ENCODE results near the gene COL4A6. TPM values are rescaled to one million over a fixed set of nuclear protein-coding genes. Genes with fewer than 3 reads are reported as not detected.

The COL4A6 gene
- total RNA-seq, 2 experiments from 2014 or later, result not detected

DNA sequence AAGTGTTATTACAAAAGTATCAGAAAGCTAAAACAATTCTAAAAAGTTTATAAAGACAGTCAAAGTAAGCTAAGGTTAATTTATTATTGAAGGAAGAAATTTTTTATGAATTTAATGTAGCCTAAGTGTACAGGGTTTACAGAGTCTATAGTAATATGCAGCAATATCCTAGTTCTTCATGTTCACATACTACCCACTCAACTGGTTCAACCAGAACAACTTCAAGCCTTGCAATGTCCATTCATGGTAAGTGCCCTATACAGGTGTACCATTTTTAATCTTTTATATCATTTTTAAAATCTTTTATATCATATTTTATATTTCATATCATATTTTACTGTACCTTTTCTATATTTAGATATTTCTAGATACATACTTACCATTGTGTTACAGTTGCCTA is 35.8 kb upstream of the COL4A6 start:
- TF ChIP-seq EZH2phosphoT487 (IDR thresholded peaks at IDR 0.05; ENCODE audit: borderline replicate concordance, low read depth, low read length), result no peak
- TF ChIP-seq, protein P1, sequence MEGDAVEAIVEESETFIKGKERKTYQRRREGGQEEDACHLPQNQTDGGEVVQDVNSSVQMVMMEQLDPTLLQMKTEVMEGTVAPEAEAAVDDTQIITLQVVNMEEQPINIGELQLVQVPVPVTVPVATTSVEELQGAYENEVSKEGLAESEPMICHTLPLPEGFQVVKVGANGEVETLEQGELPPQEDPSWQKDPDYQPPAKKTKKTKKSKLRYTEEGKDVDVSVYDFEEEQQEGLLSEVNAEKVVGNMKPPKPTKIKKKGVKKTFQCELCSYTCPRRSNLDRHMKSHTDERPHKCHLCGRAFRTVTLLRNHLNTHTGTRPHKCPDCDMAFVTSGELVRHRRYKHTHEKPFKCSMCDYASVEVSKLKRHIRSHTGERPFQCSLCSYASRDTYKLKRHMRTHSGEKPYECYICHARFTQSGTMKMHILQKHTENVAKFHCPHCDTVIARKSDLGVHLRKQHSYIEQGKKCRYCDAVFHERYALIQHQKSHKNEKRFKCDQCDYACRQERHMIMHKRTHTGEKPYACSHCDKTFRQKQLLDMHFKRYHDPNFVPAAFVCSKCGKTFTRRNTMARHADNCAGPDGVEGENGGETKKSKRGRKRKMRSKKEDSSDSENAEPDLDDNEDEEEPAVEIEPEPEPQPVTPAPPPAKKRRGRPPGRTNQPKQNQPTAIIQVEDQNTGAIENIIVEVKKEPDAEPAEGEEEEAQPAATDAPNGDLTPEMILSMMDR (conservative IDR thresholded peaks at IDR 0.05; ENCODE audit: low read length), result no peak
- intact Hi-C loops (cut with micrococcal nuclease; ENCODE audit: unreplicated experiment), result no loop called here
- Histone ChIP-seq H3K36me3 (ENCODE audit: insufficient read depth, low read length) (no peaks in the 10 kb centered on the region), H3K27ac (ENCODE audit: low read depth, low read length, poor library complexity, severe bottlenecking) (no peak overlapping the region), H2AFZ (ENCODE audit: low read length) (no peak overlapping the region), H3K4me3 (ENCODE audit: low read depth, low read length, poor library complexity, severe bottlenecking) (no peak overlapping the region), H4K20me1 (ENCODE audit: insufficient read depth, low read length) (no peaks in the 10 kb centered on the region), H3K4me2 (ENCODE audit: low read length) (no peak overlapping the region), H3K9me2 (ENCODE audit: insufficient read depth, low read length) (no peaks in the 10 kb centered on the region), H3K9me3 (ENCODE audit: low read length) (no peaks in the 10 kb centered on the region), H3K79me2 (ENCODE audit: insufficient read depth, low read depth, low read length) (no peaks in the 10 kb centered on the region), H3K4me1 (ENCODE audit: insufficient read depth, low read length, poor library complexity, severe bottlenecking) (no peaks in the 10 kb centered on the region)
- ChIA-PET POLR2A (interaction anchor here (0.6 kb wide), 1 partner anchor 57 kb away, joined by 3 read pairs; no protein-coding TSS in a partner anchor), CTCF (ENCODE audit: unreplicated experiment) (no interaction called here)
- DNase-seq (ENCODE audit: low spot score), result no peak
- no TSS peak for BruUV-seq (replicated peaks)

DNA sequence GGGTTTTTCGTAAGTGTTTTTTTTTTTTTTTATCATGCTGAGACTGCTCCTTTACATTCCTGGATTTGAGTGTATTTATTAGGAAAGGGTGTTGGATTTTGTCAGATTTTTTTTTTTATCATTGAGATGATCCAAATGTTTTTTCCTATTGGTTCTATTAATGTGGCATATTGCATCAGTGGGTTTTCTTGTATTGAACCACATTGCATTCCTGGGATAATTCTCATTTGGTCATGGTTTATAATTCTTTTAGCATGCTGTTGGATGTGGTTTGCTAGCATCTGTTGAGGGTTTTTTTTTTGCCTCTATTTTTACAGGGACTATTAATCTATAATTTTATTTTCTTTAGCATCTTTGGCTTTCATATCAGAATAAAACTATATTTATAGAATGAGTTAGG is 30.3 kb upstream of the COL4A6 start:
- TF ChIP-seq EZH2phosphoT487 (IDR thresholded peaks at IDR 0.05; ENCODE audit: borderline replicate concordance, low read depth, low read length), result no peak
- TF ChIP-seq, protein P1 (conservative IDR thresholded peaks at IDR 0.05; ENCODE audit: low read length), result no peak
- Histone ChIP-seq H4K20me1 (ENCODE audit: insufficient read depth, low read length) (no peaks in the 10 kb centered on the region), H3K4me3 (ENCODE audit: low read depth, low read length, poor library complexity, severe bottlenecking) (no peak overlapping the region), H3K79me2 (ENCODE audit: insufficient read depth, low read depth, low read length) (no peaks in the 10 kb centered on the region), H3K36me3 (ENCODE audit: insufficient read depth, low read length) (no peaks in the 10 kb centered on the region), H2AFZ (ENCODE audit: low read length) (no peak overlapping the region), H3K4me2 (ENCODE audit: low read length) (no peak overlapping the region), H3K9me2 (ENCODE audit: insufficient read depth, low read length) (no peaks in the 10 kb centered on the region), H3K9me3 (ENCODE audit: low read length) (no peaks in the 10 kb centered on the region), H3K4me1 (ENCODE audit: insufficient read depth, low read length, poor library complexity, severe bottlenecking) (no peaks in the 10 kb centered on the region), H3K27ac (ENCODE audit: low read depth, low read length, poor library complexity, severe bottlenecking) (no peak overlapping the region)
- ChIA-PET CTCF (ENCODE audit: unreplicated experiment) (no interaction called here), POLR2A (interaction anchor here (0.7 kb wide), 1 partner anchor 88 kb away, joined by 3 read pairs; no protein-coding TSS in a partner anchor)
- no TSS peak for BruUV-seq (replicated peaks)
- DNase-seq (ENCODE audit: low spot score), result no peak
- intact Hi-C loops (cut with micrococcal nuclease; ENCODE audit: unreplicated experiment), result no loop called here

DNA sequence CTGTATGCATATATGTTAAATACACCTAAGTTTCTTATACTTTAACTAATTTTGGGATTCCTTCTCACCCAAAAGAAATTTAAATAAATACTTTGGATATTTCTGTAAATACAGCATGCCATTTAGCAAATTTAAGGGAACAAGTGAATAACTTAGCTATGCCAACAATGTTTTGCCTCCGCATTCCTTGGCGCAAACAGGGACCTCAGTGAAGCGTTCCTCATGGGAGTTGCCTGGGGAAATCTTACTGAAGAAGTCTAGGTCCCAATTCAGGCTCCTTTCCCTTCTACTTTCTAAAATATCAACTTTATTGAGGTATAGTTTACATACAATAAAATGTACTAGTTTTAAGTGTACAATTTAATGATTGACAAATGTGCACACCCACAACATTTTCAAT is 26.4 kb upstream of the COL4A6 start:
- Histone ChIP-seq H3K27ac (ENCODE audit: low read depth, low read length, poor library complexity, severe bottlenecking) (no peak overlapping the region), H3K4me3 (ENCODE audit: low read depth, low read length, poor library complexity, severe bottlenecking) (no peak overlapping the region), H3K4me1 (ENCODE audit: insufficient read depth, low read length, poor library complexity, severe bottlenecking) (no peaks in the 10 kb centered on the region), H3K9me3 (ENCODE audit: low read length) (no peaks in the 10 kb centered on the region), H3K4me2 (ENCODE audit: low read length) (no peak overlapping the region), H3K79me2 (ENCODE audit: insufficient read depth, low read depth, low read length) (no peaks in the 10 kb centered on the region), H3K9me2 (ENCODE audit: insufficient read depth, low read length) (no peaks in the 10 kb centered on the region), H4K20me1 (ENCODE audit: insufficient read depth, low read length) (no peaks in the 10 kb centered on the region), H3K36me3 (ENCODE audit: insufficient read depth, low read length) (no peaks in the 10 kb centered on the region), H2AFZ (ENCODE audit: low read length) (no peak overlapping the region)
- no peak for DNase-seq (ENCODE audit: low spot score)
- ChIA-PET POLR2A (no interaction called here), CTCF (ENCODE audit: unreplicated experiment) (no interaction called here)
- intact Hi-C loops (cut with micrococcal nuclease; ENCODE audit: unreplicated experiment), result no loop called here
- TF ChIP-seq, protein P1 (conservative IDR thresholded peaks at IDR 0.05; ENCODE audit: low read length), result no peak
- TF ChIP-seq EZH2phosphoT487 (IDR thresholded peaks at IDR 0.05; ENCODE audit: borderline replicate concordance, low read depth, low read length), result no peak
- BruUV-seq (replicated peaks), result no TSS peak

Measured in OCI-LY7 (cell line).